H1 (cell line): ENCODE data around the gene CSF1. TPM values are rescaled to one million over a fixed set of nuclear protein-coding genes. Genes with fewer than 3 reads are reported as not detected.

Source experiments
- BACH1 ChIP-seq: IDR thresholded peaks from 2 replicates; pipeline ENCODE4 v1.6.1; 2012; ENCODE audit warnings: low read length, improper control_type of control experiment
- EZH2 ChIP-seq: fragments of 200-600 bp; sonication (generic); IDR thresholded peaks from 2 replicates; pipeline ENCODE4 v1.7.1; 2012; ENCODE audit warnings: low read depth, mild to moderate bottlenecking, moderate library complexity, low read length, inconsistent platforms; ENCODE audit not compliant: severe bottlenecking
- JUN ChIP-seq: IDR thresholded peaks from 2 replicates; pipeline ENCODE4 v1.6.1; 2011; ENCODE audit warnings: low read depth, mild to moderate bottlenecking, improper control_type of control experiment, low read length
- KDM5A ChIP-seq: fragments of 200-600 bp; IDR thresholded peaks from 2 replicates; pipeline ENCODE4 v1.7.1; 2012; ENCODE audit warnings: mild to moderate bottlenecking, low read length, inconsistent platforms, mixed read lengths
- RFX5 ChIP-seq: IDR thresholded peaks from 2 replicates; pipeline ENCODE4 v1.6.1; 2011; ENCODE audit warnings: low read depth, low read length, improper control_type of control experiment, borderline replicate concordance
- SIRT6 ChIP-seq: IDR thresholded peaks from one replicate; pipeline ENCODE4 v1.7.1; 2012; ENCODE audit warnings: low read length, inconsistent platforms
- SRF ChIP-seq: IDR thresholded peaks from 2 replicates; pipeline ENCODE4 v1.6.1; 2011; ENCODE audit warnings: mild to moderate bottlenecking, low read depth, low read length, moderate library complexity
- USF2 ChIP-seq: IDR thresholded peaks from 2 replicates; pipeline ENCODE4 v1.6.1; 2011; ENCODE audit warnings: low read length, improper control_type of control experiment
- polyA plus RNA-seq, 7 experiments: library from polyadenylated mRNA; depleted of rRNA in 3 of 7; stranded (reverse) in 5 of 7; unstranded in 2 of 7; fragments of >200 nt in 5 of 7; fragments of 200-250 nt in 2 of 7; gene quantifications; 1 replicate in 5 of 7; 2 replicates in 1 of 7; 4 replicates in 1 of 7; pipeline versions ENCODE4 v1.2.1 to v1.2.3, GENCODE V29; 2011 to 2013; ENCODE audit warnings: missing spikeins in 2 of 7, mixed read lengths in 2 of 7
- total RNA-seq: library from RNA; stranded (reverse); fragmentation: NEBNext Ultra II Directional; extraction: Animal tissue kit (Norgen Biotek cat#: 25700); gene quantifications from 2 replicates; pipeline ENCODE4 v1.2.1, GENCODE V29; 2021
- TF ChIP-seq, protein P1 (sequence below): IDR thresholded peaks from 2 replicates; pipeline ENCODE4 v1.6.1; 2012; ENCODE audit warnings: low read length, inconsistent platforms

CSF1 gene
- total and polyA plus RNA-seq, 2 of the 8 experiments (the other 6 are each of a cell fraction or from before 2014, with no cell fraction given) = 3.3 to 5.4 TPM

DNA sequence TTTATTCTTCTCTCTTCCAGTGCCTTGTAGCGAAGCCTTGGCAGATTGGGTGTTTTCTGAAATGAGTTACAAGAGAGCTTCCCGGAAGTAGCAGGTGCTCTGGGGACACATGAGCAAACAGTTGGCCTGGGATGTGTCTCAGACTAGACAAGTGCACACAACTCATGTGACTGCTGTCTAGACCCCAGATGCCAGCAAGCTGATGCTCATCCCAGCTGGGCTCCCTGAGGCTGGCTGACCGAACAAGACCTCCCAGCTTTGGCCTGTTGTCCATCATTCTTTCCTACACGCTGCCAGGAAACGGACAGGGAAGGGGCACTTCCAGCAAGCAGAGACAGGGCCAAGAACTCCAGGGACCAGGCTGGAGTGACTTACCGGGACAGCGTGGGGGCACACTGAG, 18.7 kb upstream of the CSF1 start (continued):
- TF ChIP-seq RFX5 = no peak
- no peak for TF ChIP-seq SIRT6
- no peak for TF ChIP-seq USF2
- TF ChIP-seq EZH2 = no peak
- TF ChIP-seq, protein P1, sequence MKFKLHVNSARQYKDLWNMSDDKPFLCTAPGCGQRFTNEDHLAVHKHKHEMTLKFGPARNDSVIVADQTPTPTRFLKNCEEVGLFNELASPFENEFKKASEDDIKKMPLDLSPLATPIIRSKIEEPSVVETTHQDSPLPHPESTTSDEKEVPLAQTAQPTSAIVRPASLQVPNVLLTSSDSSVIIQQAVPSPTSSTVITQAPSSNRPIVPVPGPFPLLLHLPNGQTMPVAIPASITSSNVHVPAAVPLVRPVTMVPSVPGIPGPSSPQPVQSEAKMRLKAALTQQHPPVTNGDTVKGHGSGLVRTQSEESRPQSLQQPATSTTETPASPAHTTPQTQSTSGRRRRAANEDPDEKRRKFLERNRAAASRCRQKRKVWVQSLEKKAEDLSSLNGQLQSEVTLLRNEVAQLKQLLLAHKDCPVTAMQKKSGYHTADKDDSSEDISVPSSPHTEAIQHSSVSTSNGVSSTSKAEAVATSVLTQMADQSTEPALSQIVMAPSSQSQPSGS = no peak
- TF ChIP-seq BACH1 = no peak
- no peak for TF ChIP-seq KDM5A
- TF ChIP-seq SRF = no peak
- TF ChIP-seq JUN = no peak
